Neural progenitor cell (in vitro differentiated cells): ENCODE measurements around the gene CHM. TPM values are rescaled to one million over a fixed set of nuclear protein-coding genes. Genes with fewer than 3 reads are reported as not detected.
"Not testable (repeated sequence)": the region's sequence is repeated elsewhere in the genome, so short reads cannot be mapped to it uniquely, and the experiment has no call there.

ENCODE experiments used
- DNase-seq: peaks from one replicate; pipeline ENCODE4 v3.0.0-alpha.2; 2016; ENCODE audit warnings: low spot score
- H2AFZ ChIP-seq: fragments of 200-600 bp; sonication (generic); replicated peaks from 2 replicates; pipeline ENCODE4 v1.6.1; 2016; ENCODE audit warnings: antibody characterized with exemption
- H3F3A ChIP-seq: fragments of 200-600 bp; sonication (generic); 2 replicates; pipeline ENCODE4 v1.6.1; 2016; ENCODE audit warnings: antibody characterized with exemption, low read depth
- H3K27ac ChIP-seq: fragments of 200-600 bp; sonication (generic); 2 replicates; pipeline ENCODE4 v1.5.1; 2016; ENCODE audit warnings: mild to moderate bottlenecking
- H3K27me3 ChIP-seq: fragments of 200-600 bp; sonication (generic); 2 replicates; pipeline ENCODE4 v1.6.1; 2016; ENCODE audit warnings: mild to moderate bottlenecking, moderate library complexity
- H3K36me3 ChIP-seq: fragments of 200-600 bp; sonication (generic); 2 replicates; pipeline ENCODE4 v1.5.1; 2016
- H3K4me1 ChIP-seq: fragments of 200-600 bp; sonication (generic); 2 replicates; pipeline ENCODE4 v1.6.1; 2016; ENCODE audit warnings: mixed run types
- H3K4me2 ChIP-seq: fragments of 200-600 bp; sonication (generic); 2 replicates; pipeline ENCODE4 v1.6.1; 2016
- H3K4me3 ChIP-seq: fragments of 200-600 bp; sonication (generic); 2 replicates; pipeline ENCODE4 v1.5.1; 2016
- H3K79me2 ChIP-seq: fragments of 200-600 bp; sonication (generic); 2 replicates; pipeline ENCODE4 v1.6.1; 2016; ENCODE audit warnings: low read depth
- H3K9ac ChIP-seq: fragments of 200-600 bp; sonication (generic); 2 replicates; pipeline ENCODE4 v1.6.1; 2016
- H3K9me3 ChIP-seq: fragments of 200-600 bp; sonication (generic); 2 replicates; pipeline ENCODE4 v1.5.1; 2016; ENCODE audit warnings: low read depth
- H4K20me1 ChIP-seq: fragments of 200-600 bp; sonication (generic); 2 replicates; pipeline ENCODE4 v1.6.1; 2016; ENCODE audit warnings: low read depth
- H3K27ac Mint-ChIP-seq: 3 replicates; pipeline ENCODE4 v1.8.0; 2021; ENCODE audit warnings: mixed read lengths
- H3K27me3 Mint-ChIP-seq: 2 replicates; pipeline ENCODE4 v1.8.0; 2022; ENCODE audit warnings: low read depth, mild to moderate bottlenecking, inconsistent platforms, moderate library complexity, mixed read lengths; ENCODE audit not compliant: insufficient read depth
- H3K36me3 Mint-ChIP-seq: 3 replicates; pipeline ENCODE4 v1.8.0; 2021; ENCODE audit warnings: mixed read lengths
- H3K4me1 Mint-ChIP-seq: 3 replicates; pipeline ENCODE4 v1.8.0; 2021; ENCODE audit warnings: mixed read lengths
- H3K4me3 Mint-ChIP-seq: 3 replicates; pipeline ENCODE4 v1.8.0; 2021; ENCODE audit warnings: mild to moderate bottlenecking, moderate library complexity, mixed read lengths
- H3K9me3 Mint-ChIP-seq: 3 replicates; pipeline ENCODE4 v1.8.0; 2020; ENCODE audit warnings: mixed read lengths
- EZH2 ChIP-seq: fragments of 200-600 bp; sonication (generic); IDR thresholded peaks from 2 replicates; pipeline ENCODE4 v1.6.1; 2017; ENCODE audit warnings: antibody characterized with exemption, mild to moderate bottlenecking, moderate library complexity
- EZH2phosphoT487 ChIP-seq: fragments of 200-600 bp; sonication (generic); IDR thresholded peaks from 2 replicates; pipeline ENCODE4 v1.6.1; 2017; ENCODE audit warnings: antibody characterized with exemption
- total RNA-seq: library from RNA; depleted of rRNA; stranded (reverse); fragments of >200 nt; gene quantifications from 2 replicates; pipeline ENCODE4 v1.2.3, GENCODE V29; 2015; ENCODE audit warnings: low replicate concordance
- TF ChIP-seq, protein P1 (sequence below): fragments of 200-600 bp; sonication (generic); IDR thresholded peaks from 2 replicates; pipeline ENCODE4 v1.5.1; 2017; ENCODE audit warnings: antibody characterized with exemption, mild to moderate bottlenecking

CHM gene
- total RNA-seq, 1 donor from 2014 or later = 24.0 TPM

DNA sequence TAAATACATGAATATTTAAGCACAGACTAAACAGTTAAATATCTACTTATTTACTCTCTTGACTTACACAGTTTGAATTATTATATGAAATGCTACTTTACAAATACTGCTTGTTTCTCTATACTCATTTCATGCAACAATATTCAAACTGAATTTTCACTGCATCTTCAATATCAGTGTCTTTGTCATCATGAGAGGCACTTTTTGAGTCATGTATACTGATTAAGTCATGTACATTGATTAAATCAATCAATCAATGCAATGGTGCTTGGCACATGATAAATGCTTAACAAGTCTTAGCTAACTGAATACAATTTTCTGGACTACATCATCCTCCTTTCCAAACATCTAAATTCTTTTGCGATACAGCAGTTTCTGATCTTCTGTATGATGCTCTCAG, 67.1 kb downstream of the CHM start:
- Histone ChIP-seq H3K4me1 (no peaks in the 10 kb centered on the region), H3K4me2 (no peak overlapping the region), H3K36me3 (no peaks in the 10 kb centered on the region), H4K20me1 (no peaks in the 10 kb centered on the region), H3K9me3 (no peaks in the 10 kb centered on the region), H3K9ac (no peak overlapping the region), H3K27me3 (no peaks in the 10 kb centered on the region), H3K27ac (no peak overlapping the region), H3K79me2 (no peaks in the 10 kb centered on the region), H3K4me3 (no peak overlapping the region), H2AFZ (no peak overlapping the region), H3F3A (no peaks in the 10 kb centered on the region)
- H3K27ac Mint-ChIP-seq = no peak overlapping the region
- TF ChIP-seq, protein P1, sequence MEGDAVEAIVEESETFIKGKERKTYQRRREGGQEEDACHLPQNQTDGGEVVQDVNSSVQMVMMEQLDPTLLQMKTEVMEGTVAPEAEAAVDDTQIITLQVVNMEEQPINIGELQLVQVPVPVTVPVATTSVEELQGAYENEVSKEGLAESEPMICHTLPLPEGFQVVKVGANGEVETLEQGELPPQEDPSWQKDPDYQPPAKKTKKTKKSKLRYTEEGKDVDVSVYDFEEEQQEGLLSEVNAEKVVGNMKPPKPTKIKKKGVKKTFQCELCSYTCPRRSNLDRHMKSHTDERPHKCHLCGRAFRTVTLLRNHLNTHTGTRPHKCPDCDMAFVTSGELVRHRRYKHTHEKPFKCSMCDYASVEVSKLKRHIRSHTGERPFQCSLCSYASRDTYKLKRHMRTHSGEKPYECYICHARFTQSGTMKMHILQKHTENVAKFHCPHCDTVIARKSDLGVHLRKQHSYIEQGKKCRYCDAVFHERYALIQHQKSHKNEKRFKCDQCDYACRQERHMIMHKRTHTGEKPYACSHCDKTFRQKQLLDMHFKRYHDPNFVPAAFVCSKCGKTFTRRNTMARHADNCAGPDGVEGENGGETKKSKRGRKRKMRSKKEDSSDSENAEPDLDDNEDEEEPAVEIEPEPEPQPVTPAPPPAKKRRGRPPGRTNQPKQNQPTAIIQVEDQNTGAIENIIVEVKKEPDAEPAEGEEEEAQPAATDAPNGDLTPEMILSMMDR = no peak
- TF ChIP-seq EZH2 (no peak), EZH2phosphoT487 (no peak)
- no peaks in the 10 kb centered on the region for H3K9me3 Mint-ChIP-seq
- peaks cover 6% of the 10 kb centered on the region for H3K36me3 Mint-ChIP-seq
- DNase-seq = no peak
- no peaks in the 10 kb centered on the region for H3K27me3 Mint-ChIP-seq
- H3K4me3 Mint-ChIP-seq = no peak overlapping the region
- no peaks in the 10 kb centered on the region for H3K4me1 Mint-ChIP-seq

DNA sequence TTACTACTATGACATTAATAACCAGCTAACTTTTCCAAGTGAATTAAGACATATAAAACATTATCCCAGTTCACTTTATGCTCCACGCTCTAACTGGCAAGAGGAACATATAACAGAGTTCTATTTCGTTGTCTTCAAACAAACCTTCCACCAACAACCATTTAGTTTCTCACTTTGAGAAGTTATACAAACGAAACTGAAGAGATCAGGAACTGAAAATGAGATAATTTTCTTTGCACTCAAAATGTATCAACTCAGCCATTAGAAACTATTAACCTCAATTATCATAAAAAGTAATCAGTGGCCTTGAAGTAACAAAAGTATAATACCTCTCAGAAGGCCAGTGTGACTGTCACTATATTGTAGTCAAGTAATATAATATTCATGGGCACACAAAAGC, 70.1 kb downstream of the CHM start:
- Mint-ChIP-seq H3K36me3 (peaks cover 13% of the 10 kb centered on the region), H3K4me1 (no peaks in the 10 kb centered on the region), H3K27ac (no peak overlapping the region), H3K4me3 (no peak overlapping the region), H3K27me3 (no peaks in the 10 kb centered on the region), H3K9me3 (no peaks in the 10 kb centered on the region)
- Histone ChIP-seq H3K4me3 (no peak overlapping the region), H3F3A (no peaks in the 10 kb centered on the region), H3K36me3 (no peaks in the 10 kb centered on the region), H3K79me2 (no peaks in the 10 kb centered on the region), H3K9ac (no peak overlapping the region), H3K4me1 (no peaks in the 10 kb centered on the region), H3K27ac (no peak overlapping the region), H2AFZ (no peak overlapping the region), H3K27me3 (no peaks in the 10 kb centered on the region), H3K9me3 (peaks cover 5% of the 10 kb centered on the region), H4K20me1 (no peaks in the 10 kb centered on the region), H3K4me2 (no peak overlapping the region)
- TF ChIP-seq EZH2 (no peak), EZH2phosphoT487 (no peak)
- TF ChIP-seq, protein P1 = no peak
- no peak for DNase-seq

DNA sequence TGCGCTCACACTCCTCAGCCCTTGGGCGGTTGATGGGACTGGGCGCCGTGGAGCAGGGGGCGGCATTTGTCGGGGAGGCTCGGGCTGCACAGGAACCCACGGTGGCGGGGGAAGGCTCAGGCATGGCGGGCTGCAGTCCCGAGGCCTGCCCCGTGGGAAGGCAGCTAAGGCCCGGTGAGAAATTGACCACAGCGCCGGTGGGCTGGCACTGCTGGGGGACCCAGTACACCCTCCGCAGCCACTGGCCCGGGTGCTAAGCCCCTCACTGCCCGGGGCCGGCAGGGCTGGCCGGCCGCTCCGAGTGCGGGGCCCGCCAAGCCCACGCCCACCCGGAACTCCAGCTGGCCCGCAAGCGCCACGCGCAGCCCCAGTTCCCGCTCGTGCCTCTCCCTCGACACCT, 75.0 kb downstream of the CHM start:
- DNase-seq, H3K4me1 Mint-ChIP-seq, H3K79me2 ChIP-seq, H3K4me1 ChIP-seq, H3K27ac ChIP-seq, H3K27me3 ChIP-seq, H3K36me3 ChIP-seq, H3K27me3 Mint-ChIP-seq, H3K27ac Mint-ChIP-seq, H3K9me3 Mint-ChIP-seq, H3K4me3 Mint-ChIP-seq, H4K20me1 ChIP-seq, H2AFZ ChIP-seq, H3K4me3 ChIP-seq, H3F3A ChIP-seq, H3K9ac ChIP-seq, H3K4me2 ChIP-seq, H3K9me3 ChIP-seq: not testable (repeated sequence)
- H3K36me3 Mint-ChIP-seq = peaks cover 20% of the 10 kb centered on the region

DNA sequence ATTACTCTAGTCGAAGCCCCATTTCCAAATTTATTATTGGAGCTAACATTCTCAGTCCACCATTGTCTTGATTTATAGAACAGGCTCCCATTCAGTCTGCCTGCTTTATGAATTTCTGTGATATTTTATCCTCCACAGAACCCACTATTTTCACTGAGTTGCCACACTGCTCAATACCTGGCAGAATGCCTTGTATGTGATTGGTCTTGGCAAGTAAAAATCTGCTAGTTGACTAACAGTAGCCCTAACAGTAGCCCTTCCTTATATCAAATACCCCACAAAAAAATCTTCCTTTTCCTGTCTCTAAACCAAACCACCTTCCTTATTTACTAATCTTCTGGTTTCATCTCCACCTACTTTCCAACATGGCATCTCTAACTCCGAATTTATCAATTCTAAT, 82.6 kb downstream of the CHM start:
- H3K27me3 ChIP-seq = no peaks in the 10 kb centered on the region
- no peak overlapping the region for H3K27ac ChIP-seq
- Mint-ChIP-seq H3K27ac (no peak overlapping the region), H3K36me3 (no peaks in the 10 kb centered on the region), H3K4me1 (no peaks in the 10 kb centered on the region), H3K4me3 (no peak overlapping the region), H3K9me3 (no peaks in the 10 kb centered on the region), H3K27me3 (no peaks in the 10 kb centered on the region)
- H3K4me1 ChIP-seq = no peaks in the 10 kb centered on the region
- no peaks in the 10 kb centered on the region for H4K20me1 ChIP-seq
- H3K9ac ChIP-seq = no peak overlapping the region
- no peaks in the 10 kb centered on the region for H3K9me3 ChIP-seq
- no peaks in the 10 kb centered on the region for H3F3A ChIP-seq
- TF ChIP-seq EZH2phosphoT487 (no peak), EZH2 (no peak)
- TF ChIP-seq, protein P1 = no peak
- no peak overlapping the region for H2AFZ ChIP-seq
- no peak for DNase-seq
- no peak overlapping the region for H3K4me2 ChIP-seq
- H3K79me2 ChIP-seq = no peaks in the 10 kb centered on the region
- no peaks in the 10 kb centered on the region for H3K36me3 ChIP-seq
- H3K4me3 ChIP-seq = no peak overlapping the region
